CD14-positive monocyte (primary cell): ENCODE data around the gene KRT79. TPM values are rescaled to one million over a fixed set of nuclear protein-coding genes. Genes with fewer than 3 reads are reported as not detected.

ENCODE experiments used
- DNase-seq, 3 donors: peaks; one replicate each; pipeline ENCODE4 v3.0.0-alpha.2; 2011 to 2022
- H2AFZ ChIP-seq: 2 replicates; pipeline ENCODE4 v1.6.0; 2012; ENCODE audit warnings: mild to moderate bottlenecking, low read depth, low read length, inconsistent platforms; ENCODE audit not compliant: insufficient read depth, poor library complexity, severe bottlenecking
- H3K27ac ChIP-seq, 2 donors: 1 replicate in 1 of 2; 2 replicates in 1 of 2; pipeline ENCODE4 v1.5.1; 2012 to 2013; ENCODE audit warnings: low read length in 2 of 2, control low read depth in 1 of 2, inconsistent platforms in 1 of 2, low read depth in 1 of 2, mild to moderate bottlenecking in 1 of 2
- H3K27me3 ChIP-seq, 2 donors: one replicate each; pipeline versions ENCODE4 v1.6.0 to v1.6.1; 2011 to 2013; ENCODE audit warnings: low read length in 2 of 2; ENCODE audit not compliant: control insufficient read depth in 2 of 2, insufficient read depth in 2 of 2
- H3K36me3 ChIP-seq, 2 donors: replicated peaks in 1 of 2; 1 replicate in 1 of 2; 2 replicates in 1 of 2; pipeline versions ENCODE4 v1.5.1 to v1.6.1; 2012 to 2013; ENCODE audit warnings: low read length in 2 of 2, control low read depth in 1 of 2, inconsistent platforms in 1 of 2, mild to moderate bottlenecking in 1 of 2; ENCODE audit not compliant: insufficient read depth in 2 of 2, control insufficient read depth in 1 of 2
- H3K4me1 ChIP-seq, 2 donors: 1 replicate in 1 of 2; 2 replicates in 1 of 2; pipeline versions ENCODE4 v1.5.1 to v1.6.1; 2012 to 2013; ENCODE audit warnings: low read length in 2 of 2, control low read depth in 1 of 2, inconsistent platforms in 1 of 2, mild to moderate bottlenecking in 1 of 2, moderate library complexity in 1 of 2; ENCODE audit not compliant: insufficient read depth in 2 of 2, control insufficient read depth in 1 of 2
- H3K4me2 ChIP-seq: replicated peaks from 2 replicates; pipeline ENCODE3; 2012; ENCODE audit warnings: low read length, moderate library complexity, mild to moderate bottlenecking; ENCODE audit not compliant: poor library complexity, severe bottlenecking; ENCODE audit errors: extremely low read depth
- H3K4me3 ChIP-seq, 3 experiments: fragments of 200-600 bp in 1 of 3; sonication (generic) in 1 of 3; replicated peaks in 1 of 3; 1 replicate in 2 of 3; 2 replicates in 1 of 3; pipeline ENCODE4 v1.5.1; 2011 to 2013; ENCODE audit warnings: low read length in 3 of 3, mild to moderate bottlenecking in 3 of 3, control low read depth in 2 of 3, low read depth in 2 of 3, inconsistent platforms in 1 of 3, moderate library complexity in 1 of 3
- H3K79me2 ChIP-seq: 2 replicates; pipeline ENCODE4 v1.6.0; 2012; ENCODE audit warnings: mild to moderate bottlenecking, control low read depth, inconsistent platforms, low read length, moderate library complexity; ENCODE audit not compliant: insufficient read depth
- H3K9ac ChIP-seq: 2 replicates; pipeline ENCODE4 v1.6.0; 2017; ENCODE audit warnings: low read length, mild to moderate bottlenecking; ENCODE audit not compliant: insufficient read depth, poor library complexity, severe bottlenecking
- H3K9me3 ChIP-seq, 2 donors: replicated peaks in 1 of 2; 1 replicate in 1 of 2; 2 replicates in 1 of 2; pipeline versions ENCODE4 v1.5.1 to v1.6.1; 2012 to 2013; ENCODE audit warnings: low read length in 2 of 2, control low read depth in 1 of 2; ENCODE audit not compliant: control insufficient read depth in 1 of 2, insufficient read depth in 1 of 2
- H4K20me1 ChIP-seq: 2 replicates; pipeline ENCODE4 v1.6.0; 2012; ENCODE audit warnings: mild to moderate bottlenecking, low read length, control low read depth, moderate library complexity; ENCODE audit not compliant: insufficient read depth
- H3K27ac Mint-ChIP-seq, 7 donors: one replicate each; pipeline ENCODE4 v1.8.0; 2020; ENCODE audit warnings: mild to moderate bottlenecking in 7 of 7, mixed read lengths in 7 of 7, moderate library complexity in 6 of 7, inconsistent platforms in 2 of 7
- H3K27me3 Mint-ChIP-seq, 3 donors: one replicate each; pipeline ENCODE4 v1.8.0; 2021 to 2022; ENCODE audit warnings: low read depth in 3 of 3, mild to moderate bottlenecking in 3 of 3, mixed read lengths in 3 of 3, moderate library complexity in 3 of 3, inconsistent platforms in 1 of 3
- H3K36me3 Mint-ChIP-seq, 2 donors: one replicate each; pipeline ENCODE4 v1.8.0; 2020; ENCODE audit warnings: mixed read lengths in 2 of 2, inconsistent platforms in 1 of 2, mild to moderate bottlenecking in 1 of 2
- H3K4me1 Mint-ChIP-seq: one replicate; pipeline ENCODE4 v1.8.0; 2020; ENCODE audit warnings: mild to moderate bottlenecking, mixed read lengths
- H3K4me3 Mint-ChIP-seq, 2 donors: one replicate each; pipeline ENCODE4 v1.8.0; 2020; ENCODE audit warnings: mild to moderate bottlenecking in 2 of 2, mixed read lengths in 2 of 2, moderate library complexity in 1 of 2
- H3K9me3 Mint-ChIP-seq, 7 donors: one replicate each; pipeline ENCODE4 v1.8.0; 2020 to 2022; ENCODE audit warnings: mixed read lengths in 7 of 7, mild to moderate bottlenecking in 6 of 7, moderate library complexity in 6 of 7, inconsistent platforms in 2 of 7
- WGBS: methylation state at CpG from one replicate; pipeline ENCODE4 v1.1.5; 2013; ENCODE audit warnings: missing lambda C conversion rate; ENCODE audit not compliant: insufficient coverage; 5-methylcytosine and 5-hydroxymethylcytosine counted together
- intact Hi-C, 2 donors: fragments of 100-400 bp; cut with micrococcal nuclease; formaldehyde crosslinking; loops; one replicate each; pipeline versions ENCODE4 v1.15.0 to v1.15.1; 2023
- polyA plus RNA-seq, 3 donors: library from polyadenylated mRNA; depleted of rRNA in 1 of 3; unstranded in 2 of 3; stranded (reverse) in 1 of 3; fragments of 300-500 nt in 2 of 3; fragments of >200 nt in 1 of 3; fragmentation: Illumina TruSeq in 2 of 3; gene quantifications; 1 replicate in 2 of 3; 2 replicates in 1 of 3; pipeline ENCODE4 v1.2.3, GENCODE V29; 2012 to 2021
- TF ChIP-seq, protein P1 (sequence below): fragments of 200-600 bp; IDR thresholded peaks from one replicate; pipeline ENCODE4 v1.8.0; 2022; ENCODE audit warnings: antibody characterized with exemption, mild to moderate bottlenecking

The KRT79 gene
- polyA plus RNA-seq, 3 donors: not detected

- intact Hi-C loops: no loop called here
- H3K36me3 Mint-ChIP-seq: no peaks in the 10 kb centered on the region
- H3K27ac Mint-ChIP-seq: no peak overlapping the region
Observed at GRCh38 chr12:52815676-52816588, 18.2 kb downstream of the KRT79 start.

DNA sequence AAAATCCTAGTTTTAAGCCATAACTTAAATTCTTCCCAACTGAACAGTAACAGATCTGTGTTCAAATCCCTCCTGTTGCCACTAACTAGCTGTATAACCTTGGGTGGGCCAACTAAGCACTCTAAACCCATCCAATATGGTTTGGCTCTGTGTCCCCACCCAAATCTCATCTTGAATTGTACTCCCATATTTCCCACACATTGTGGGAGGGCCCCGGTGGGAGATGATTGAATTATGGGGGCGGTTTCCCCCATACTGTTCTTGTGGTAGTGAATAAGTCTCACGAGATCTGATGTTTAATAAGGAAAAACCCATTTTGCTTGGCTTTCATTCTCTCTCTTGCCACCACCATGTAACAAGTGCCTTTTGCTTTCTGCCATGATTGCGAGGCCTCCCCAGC is 18.9 kb downstream of the KRT79 start:
- TF ChIP-seq, protein P1, sequence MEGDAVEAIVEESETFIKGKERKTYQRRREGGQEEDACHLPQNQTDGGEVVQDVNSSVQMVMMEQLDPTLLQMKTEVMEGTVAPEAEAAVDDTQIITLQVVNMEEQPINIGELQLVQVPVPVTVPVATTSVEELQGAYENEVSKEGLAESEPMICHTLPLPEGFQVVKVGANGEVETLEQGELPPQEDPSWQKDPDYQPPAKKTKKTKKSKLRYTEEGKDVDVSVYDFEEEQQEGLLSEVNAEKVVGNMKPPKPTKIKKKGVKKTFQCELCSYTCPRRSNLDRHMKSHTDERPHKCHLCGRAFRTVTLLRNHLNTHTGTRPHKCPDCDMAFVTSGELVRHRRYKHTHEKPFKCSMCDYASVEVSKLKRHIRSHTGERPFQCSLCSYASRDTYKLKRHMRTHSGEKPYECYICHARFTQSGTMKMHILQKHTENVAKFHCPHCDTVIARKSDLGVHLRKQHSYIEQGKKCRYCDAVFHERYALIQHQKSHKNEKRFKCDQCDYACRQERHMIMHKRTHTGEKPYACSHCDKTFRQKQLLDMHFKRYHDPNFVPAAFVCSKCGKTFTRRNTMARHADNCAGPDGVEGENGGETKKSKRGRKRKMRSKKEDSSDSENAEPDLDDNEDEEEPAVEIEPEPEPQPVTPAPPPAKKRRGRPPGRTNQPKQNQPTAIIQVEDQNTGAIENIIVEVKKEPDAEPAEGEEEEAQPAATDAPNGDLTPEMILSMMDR: no peak
- no peak for DNase-seq
- H3K9me3 ChIP-seq: no peaks in the 10 kb centered on the region
- Mint-ChIP-seq H3K36me3 (no peaks in the 10 kb centered on the region), H3K27me3 (peaks cover 3 to 11% (median 5%) of the 10 kb centered on the region in 3 donors), H3K9me3 (no peaks in the 10 kb centered on the region), H3K4me3 (no peak overlapping the region), H3K27ac (no peak overlapping the region), H3K4me1 (no peaks in the 10 kb centered on the region)
- no peak overlapping the region for H3K9ac ChIP-seq
- H3K4me3 ChIP-seq: no peak overlapping the region
- intact Hi-C loops: no loop called here
- no peaks in the 10 kb centered on the region for H3K79me2 ChIP-seq
- WGBS: 73% methylated on average over 1 of the region's 4 CpGs
- H3K4me1 ChIP-seq: no peaks in the 10 kb centered on the region
- no peak overlapping the region for H3K4me2 ChIP-seq
- no peak overlapping the region for H2AFZ ChIP-seq
- no peaks in the 10 kb centered on the region for H3K36me3 ChIP-seq
- H3K27ac ChIP-seq: no peak overlapping the region
- H4K20me1 ChIP-seq: no peaks in the 10 kb centered on the region
- no peaks in the 10 kb centered on the region for H3K27me3 ChIP-seq

More at GRCh38 chr12:52815676-52816588, 18.2 kb downstream of the KRT79 start:
- Histone ChIP-seq H3K36me3 (no peaks in the 10 kb centered on the region), H3K27ac (no peak overlapping the region), H3K4me2 (no peak overlapping the region), H3K9ac (no peak overlapping the region), H4K20me1 (no peaks in the 10 kb centered on the region), H3K27me3 (no peaks in the 10 kb centered on the region), H3K4me1 (no peaks in the 10 kb centered on the region), H3K4me3 (no peak overlapping the region), H3K9me3 (no peaks in the 10 kb centered on the region), H2AFZ (no peak overlapping the region), H3K79me2 (no peaks in the 10 kb centered on the region)
- TF ChIP-seq, protein P1: no peak
- Mint-ChIP-seq H3K4me1 (no peaks in the 10 kb centered on the region), H3K4me3 (no peak overlapping the region), H3K27me3 (peaks cover 4 to 11% (median 6%) of the 10 kb centered on the region in 3 donors), H3K9me3 (no peaks in the 10 kb centered on the region)
- no peak for DNase-seq
- 100% methylated on average over 3 of the region's 9 CpGs for WGBS
